ENCODE results near the gene PDCD1LG2.

DNA sequence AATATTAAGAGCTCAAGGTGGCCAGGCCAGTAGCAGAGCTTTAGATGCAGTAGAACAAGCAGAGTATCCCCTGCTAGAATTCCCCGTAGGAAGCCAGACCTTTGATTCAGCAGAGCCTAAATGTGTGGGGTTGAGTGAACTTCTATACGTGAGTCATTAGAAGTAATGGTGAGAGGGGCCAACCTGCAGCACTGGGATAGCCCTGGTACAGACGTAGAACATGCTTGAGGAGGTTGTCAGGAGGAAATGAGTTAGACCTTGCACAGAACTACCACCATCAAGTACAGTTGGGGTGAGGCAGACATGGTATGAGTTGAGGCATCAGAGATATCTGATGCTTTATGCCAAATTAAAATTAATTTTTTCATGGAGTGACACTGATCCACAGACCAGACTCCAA lies 42.0 kb downstream of the PDCD1LG2 start:
- TF ChIP-seq REST (IDR thresholded peaks at IDR 0.05; ENCODE audit: insufficient read depth in 1 of 2, low read depth in 2 of 2, low read length in 2 of 2) (no peak), SIN3A (IDR thresholded peaks at IDR 0.05; ENCODE audit: borderline replicate concordance, insufficient read depth, low read length) (no peak)

All from PFSK-1 (cell line).